ENCODE data around the gene SCYL1.

SCYL1 gene

DNA sequence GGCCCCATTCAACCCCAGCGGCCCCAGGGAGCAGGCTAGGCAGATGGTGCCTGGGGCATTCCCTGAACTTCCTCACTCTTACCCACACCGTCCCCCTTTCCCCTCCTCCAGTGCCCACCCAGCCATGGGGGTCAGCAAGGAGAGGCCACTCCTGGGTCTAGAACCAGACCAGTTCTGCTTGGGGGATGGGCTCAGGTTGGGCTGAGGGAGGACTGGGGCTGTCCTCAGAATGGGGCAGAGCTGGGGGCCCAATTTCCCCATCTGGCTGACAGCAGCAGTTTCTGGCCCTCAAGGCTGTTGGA lies 12.4 kb downstream of the SCYL1 start:
- no peak for DNase-seq (ENCODE audit: low read depth)

DNA sequence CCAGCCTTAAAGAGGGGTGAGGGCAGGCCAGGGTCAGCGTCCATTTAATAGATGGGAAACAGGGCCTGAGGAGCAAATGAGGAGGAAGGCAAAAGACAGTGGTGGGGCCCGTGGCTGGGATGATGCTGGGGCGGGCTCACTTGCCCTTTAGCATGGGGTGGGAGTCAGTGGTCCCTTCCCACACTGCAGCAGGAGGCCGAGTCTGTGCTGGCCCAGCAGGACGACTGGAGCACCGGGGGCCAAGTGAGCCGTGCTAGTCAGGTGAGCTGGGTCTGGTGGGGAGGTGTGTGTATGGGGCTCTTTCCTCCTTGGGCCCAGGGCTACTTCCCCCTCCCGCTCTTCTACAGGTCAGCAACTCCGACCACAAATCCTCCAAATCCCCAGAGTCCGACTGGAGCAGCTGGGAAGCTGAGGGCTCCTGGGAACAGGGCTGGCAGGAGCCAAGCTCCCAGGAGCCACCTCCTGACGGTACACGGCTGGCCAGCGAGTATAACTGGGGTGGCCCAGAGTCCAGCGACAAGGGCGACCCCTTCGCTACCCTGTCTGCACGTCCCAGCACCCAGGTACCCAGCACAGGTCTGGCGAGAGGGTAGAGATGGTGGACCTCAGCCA lies 12.8 kb downstream of the SCYL1 start:
- DNase-seq (ENCODE audit: low read depth), result no peak

DNA sequence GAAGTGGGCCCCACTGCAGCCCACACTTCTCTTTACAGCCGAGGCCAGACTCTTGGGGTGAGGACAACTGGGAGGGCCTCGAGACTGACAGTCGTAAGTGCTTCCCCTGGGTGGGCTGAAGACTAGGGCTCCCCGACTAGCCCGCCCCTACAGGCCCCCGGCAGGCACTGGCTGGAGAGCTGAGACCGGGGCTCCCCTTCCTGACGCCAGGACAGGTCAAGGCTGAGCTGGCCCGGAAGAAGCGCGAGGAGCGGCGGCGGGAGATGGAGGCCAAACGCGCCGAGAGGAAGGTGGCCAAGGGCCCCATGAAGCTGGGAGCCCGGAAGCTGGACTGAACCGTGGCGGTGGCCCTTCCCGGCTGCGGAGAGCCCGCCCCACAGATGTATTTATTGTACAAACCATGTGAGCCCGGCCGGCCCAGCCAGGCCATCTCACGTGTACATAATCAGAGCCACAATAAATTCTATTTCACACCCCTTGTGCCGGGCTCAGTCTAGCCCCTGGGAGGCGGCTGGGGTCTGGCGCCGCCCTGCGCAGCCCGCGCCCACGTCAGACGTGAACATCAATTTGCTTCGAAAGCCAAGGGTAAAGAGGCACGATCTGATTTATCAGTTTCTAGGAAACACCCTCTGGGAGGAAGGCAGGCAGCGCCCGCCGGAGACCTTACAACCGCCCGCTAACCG lies 13.5 kb downstream of the SCYL1 start:
- no peak for DNase-seq (ENCODE audit: low read depth)

DNA sequence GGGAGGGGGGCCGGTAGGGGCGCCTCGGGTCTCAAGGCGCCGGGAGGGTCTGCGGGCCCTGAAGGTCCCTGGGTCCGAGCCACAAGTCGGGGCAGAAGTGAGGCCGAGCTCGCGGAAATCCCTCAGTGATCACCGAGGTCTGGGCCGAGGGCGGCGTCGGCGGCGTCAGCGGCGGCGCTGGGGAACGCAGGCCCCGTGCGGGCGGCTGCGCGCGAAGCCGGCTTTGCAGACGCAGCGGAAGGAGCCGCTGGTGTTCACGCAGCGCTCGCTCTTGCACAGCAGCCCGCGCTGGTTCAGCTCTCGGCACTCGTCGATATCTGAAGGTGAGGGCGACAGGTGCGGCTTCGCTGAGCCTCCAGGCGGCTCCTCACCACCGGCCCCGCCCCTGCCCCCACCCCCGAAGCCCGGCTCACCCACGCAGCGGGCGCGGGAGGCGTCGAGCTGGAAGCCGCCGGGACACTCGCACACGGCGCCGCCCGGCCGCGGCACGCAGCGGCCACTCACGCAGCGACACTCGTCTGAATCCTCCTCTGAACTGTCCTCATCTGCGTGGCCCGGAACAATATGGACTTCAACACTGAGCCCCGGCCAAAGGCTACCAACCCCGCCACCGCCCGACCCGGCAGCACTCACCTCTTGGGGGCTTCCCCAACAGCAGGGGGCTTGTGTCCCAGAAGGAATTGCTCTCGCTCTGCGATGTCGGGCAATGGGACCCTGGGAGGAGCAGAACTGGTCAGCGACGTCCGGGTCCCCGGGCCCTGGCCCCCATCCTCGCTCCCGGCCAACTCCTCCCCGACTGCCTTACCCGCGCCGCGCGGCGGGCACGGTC lies 14.2 kb downstream of the SCYL1 start:
- DNase-seq (ENCODE audit: low read depth), result no peak

DNA sequence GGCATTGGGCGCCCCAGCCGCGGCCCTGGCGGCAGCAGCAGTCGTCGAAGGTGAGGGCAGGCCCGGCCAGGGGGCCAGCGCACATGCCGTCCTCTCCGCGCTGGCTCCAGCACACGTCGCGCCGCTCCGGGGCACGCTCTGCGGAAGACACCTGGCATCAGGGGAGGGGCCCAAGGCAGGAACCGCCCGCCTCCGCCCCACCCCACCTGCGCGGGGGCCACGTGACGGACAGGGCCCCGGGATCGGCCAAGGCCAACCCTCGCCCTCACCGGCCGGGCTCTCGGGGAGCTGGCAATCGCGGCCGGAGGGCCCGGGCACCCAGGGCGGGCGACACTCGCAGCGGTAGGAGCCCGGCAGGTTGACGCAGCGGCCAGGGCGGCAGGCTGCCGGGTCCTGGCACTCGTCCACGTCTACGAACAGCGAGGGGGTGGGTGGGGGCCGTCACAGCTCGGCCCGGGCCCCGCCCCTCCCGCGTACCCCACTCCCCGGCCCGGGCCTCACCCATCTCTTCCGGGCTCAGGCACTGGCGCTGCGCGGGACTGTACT lies 14.9 kb downstream of the SCYL1 start:
- no peak for DNase-seq (ENCODE audit: low read depth)

DNA sequence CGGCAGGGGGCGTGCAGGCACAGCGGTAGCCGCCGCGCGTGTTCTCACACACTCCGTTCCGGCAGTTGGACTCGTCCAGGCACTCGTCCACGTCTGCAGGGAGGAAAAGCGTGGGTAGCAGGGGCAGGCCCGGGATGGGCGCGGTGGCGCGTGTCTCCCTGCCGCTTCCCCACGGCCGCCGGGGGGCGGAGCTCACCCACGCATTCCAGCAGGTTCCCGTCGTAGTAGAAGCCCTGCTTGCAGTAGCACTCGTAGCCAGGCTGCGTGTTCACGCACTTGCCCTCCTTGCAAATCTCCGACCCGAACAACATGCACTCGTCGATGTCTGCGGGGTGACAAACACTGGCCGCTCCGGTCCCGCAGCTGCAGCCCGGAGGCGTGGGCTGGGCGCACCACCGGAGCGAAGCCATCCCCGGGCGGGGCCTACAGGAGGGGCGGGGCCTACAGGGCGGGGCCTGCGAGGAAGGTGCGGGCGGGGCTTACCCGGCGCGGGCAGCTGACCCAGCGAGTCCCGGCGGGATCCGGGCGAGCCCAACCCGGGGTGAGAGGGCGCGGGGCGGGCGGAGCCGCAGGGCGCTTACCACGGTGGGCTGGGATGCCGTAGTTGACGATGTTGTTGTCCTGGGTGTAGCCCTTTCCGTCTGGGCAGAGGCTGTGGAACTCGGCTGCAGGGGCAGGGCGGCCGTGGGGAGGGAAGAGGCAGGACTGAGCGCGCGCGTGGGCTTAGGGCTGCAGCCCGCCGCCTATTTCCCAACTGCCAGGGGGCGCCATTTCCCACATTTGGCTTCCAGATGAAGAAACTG lies 15.6 kb downstream of the SCYL1 start:
- DNase-seq (ENCODE audit: low read depth), result peak; percentile 80

DNA sequence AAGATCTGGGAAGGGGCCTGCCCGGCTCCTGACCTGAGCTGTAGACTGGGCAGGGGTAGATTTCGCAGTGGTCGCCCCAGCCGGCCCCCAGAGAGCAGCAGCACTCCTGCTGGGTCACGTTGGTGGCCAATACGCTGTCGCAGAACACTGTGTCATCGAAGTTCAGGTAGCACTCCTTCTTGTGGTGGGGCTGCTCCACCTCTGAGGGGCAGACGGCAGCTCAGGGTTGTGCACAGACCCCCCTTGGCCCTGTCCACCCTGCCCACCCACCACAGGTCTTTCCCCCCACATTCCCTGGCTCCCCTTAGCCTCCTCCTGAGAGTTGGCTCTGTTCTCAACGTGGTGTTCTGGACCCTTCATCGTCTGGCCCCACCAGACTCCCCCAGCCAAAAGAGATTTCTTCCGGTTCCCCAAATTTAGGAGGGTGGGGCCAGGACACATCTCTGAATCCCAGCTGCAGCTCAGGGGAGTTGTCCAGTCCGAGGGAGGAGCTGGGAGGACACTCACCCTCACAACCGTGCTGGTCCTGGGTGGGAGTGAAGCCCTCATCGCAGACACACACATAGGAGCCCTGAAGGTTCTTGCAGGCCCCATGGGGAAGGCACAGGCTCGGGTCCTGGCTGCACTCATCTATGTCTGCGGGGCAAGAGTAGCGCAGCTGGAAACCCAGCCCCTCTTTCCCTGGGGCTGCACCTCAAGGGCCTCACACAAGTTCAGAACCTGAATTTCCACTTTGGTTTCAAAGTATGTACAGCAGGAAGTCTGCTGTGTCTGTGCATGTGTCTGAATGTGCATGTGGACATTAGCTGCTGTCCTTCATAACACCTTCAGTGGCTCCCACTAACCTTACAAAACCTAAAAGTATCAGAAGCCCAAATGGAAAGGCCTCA lies 16.5 kb downstream of the SCYL1 start:
- no peak for DNase-seq (ENCODE audit: low read depth)

DNA sequence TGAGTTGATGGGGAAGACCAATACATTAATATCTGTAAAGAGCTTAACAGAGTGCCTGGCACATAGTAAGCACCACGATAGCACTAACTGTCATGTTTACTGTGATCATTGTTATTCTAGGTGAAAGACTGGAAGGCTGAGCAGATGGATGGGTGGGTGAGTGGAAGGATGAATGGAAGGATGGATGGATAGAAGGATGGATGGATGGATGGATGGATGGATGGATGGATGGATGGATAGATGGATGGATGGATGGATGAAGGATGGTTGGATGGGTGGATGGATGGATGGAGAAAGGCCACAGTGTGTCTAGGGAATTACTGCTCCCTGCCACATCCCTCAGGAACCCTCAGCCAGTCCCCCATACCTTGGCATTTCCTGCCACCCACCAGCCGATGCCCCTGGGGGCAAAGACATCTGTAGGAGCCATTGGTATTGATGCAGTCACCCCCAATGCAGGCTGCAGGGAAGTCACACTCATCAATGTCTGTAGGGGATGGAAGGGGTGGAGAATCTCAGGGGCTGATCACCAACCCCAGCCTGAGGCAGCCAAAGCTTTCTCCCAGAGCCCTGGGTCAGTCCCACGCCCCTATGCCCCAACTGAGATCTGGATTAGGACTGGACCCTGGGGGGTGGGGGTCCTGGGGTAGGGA lies 18.0 kb downstream of the SCYL1 start:
- DNase-seq (ENCODE audit: low read depth), result no peak

DNA sequence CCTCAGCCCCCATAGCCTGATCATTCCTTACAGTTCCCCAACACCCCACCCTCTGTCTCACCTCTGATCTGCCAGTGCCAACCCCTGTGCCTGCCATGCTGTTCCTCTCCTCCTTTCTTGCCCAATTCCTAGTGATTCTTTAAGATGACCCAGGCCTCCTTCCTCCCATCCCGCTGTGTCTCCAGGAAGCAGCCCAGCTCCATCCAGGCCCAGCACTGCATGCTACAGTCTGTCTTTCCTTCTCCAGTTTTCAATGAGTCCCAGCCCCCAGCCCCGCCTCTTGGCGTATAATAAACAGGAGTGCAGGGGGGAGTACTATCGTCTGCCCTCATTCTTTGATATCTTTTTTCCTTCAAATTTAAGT lies 21.0 kb downstream of the SCYL1 start:
- no peak for DNase-seq (ENCODE audit: low read depth)

DNA sequence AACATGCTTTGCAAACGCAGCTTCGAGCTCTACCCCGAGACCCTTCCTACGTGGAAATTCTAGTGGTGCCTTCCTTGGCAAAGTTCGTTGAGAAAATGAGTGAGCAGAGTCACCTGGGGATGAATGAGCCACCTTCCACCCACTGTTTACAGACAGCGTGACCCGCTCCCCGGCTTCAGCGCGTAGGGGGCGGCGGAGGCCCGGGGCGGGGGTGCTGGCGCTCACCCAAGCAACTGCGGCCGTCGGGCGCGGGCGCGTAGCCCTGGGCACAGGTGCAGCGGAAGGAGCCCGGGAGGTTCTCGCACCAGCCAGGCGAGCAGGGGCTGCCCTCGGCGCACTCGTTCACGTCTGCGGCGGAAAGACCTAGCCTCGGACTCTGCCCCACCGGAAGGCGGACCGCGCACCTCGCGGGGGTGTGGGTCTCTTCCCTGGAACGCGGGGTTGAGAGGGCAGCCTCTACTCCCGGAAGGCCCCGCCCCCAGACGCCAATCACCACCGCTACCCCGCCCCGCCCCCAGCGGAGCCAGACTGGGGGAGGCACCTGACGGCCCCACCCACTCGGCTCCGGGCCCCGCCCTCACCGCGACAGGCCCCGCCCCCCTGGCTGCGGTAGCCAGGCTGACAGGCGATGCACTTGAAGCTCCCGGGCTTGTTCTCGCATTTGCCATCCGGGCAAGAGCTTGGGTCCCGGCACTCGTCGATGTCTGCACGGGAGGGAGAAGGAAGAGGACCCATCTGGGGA lies 21.5 kb downstream of the SCYL1 start:
- DNase-seq (ENCODE audit: low read depth), result peak; percentile 97

DNA sequence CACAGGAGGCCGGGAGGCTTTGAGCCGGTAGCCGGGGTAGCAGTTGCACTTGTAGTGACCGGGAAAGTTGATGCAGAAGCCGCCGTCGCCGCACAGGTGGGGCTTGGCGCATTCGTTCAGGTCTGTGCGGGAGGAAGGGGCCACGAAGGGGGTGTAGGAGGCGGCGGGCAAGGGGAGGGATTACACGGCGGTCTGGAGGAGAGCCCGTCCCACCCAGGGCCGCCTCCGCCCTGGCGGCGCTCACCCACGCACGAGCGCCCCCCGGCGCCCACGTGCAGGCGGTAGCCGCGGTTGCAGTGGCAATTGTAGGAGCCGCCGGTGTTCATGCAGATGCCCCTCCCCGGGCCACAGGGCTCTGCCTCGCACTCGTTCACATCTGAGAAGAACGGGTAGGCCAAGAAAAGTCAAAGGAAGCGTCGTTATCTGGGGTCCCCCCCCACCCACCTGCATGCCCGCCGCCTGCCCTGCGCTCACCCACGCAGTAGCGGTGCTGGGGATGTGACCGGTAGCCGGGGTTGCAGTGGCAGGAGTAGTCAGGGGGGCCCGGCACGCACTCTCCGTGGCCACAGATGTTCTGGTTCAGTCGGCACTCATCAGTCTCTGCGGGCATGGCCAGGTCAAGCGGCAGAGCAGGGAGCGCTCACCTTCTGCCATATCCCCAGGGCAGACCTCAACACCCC lies 22.7 kb downstream of the SCYL1 start:
- DNase-seq (ENCODE audit: low read depth), result no peak

DNA sequence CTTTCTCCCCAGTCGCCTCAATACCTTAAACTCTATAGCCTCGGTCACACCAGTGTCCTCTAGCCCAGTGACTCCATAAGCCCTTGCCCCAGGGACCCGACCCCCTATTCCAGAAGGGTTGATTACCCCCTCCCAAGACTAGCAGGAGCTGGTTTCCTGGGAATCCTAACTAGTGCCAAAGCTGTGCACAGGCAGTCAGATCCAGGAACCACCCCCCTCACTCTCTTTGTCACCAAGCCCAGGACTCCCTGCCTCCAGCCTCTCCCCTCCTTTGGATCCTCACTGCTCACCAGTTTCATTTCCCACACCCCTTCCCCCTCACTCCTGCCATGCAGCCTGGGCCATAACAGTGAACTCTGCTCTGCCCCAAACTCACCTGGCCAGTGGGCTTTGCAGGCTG lies 23.5 kb downstream of the SCYL1 start:
- DNase-seq (ENCODE audit: low read depth), result no peak

DNA sequence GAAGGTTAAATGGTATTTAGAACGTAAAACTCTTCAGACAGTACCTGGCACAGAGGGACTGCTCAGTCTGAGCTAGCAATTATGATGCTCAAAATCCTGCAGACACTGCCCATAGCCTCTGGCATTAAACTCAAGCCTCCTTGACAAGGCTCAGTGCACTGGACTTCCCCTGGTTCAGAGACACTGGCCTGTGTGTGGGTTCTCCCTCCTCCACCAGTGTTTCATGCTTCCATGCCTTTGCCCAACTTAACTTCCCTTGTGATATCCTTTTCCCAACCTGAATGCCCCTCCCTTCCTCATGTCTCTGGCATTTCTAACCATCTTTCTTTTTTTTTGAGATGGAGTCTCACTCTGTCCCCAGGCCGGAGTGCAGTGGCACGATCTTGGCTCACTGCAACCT lies 24.2 kb downstream of the SCYL1 start:
- no peak for DNase-seq (ENCODE audit: low read depth)

DNA sequence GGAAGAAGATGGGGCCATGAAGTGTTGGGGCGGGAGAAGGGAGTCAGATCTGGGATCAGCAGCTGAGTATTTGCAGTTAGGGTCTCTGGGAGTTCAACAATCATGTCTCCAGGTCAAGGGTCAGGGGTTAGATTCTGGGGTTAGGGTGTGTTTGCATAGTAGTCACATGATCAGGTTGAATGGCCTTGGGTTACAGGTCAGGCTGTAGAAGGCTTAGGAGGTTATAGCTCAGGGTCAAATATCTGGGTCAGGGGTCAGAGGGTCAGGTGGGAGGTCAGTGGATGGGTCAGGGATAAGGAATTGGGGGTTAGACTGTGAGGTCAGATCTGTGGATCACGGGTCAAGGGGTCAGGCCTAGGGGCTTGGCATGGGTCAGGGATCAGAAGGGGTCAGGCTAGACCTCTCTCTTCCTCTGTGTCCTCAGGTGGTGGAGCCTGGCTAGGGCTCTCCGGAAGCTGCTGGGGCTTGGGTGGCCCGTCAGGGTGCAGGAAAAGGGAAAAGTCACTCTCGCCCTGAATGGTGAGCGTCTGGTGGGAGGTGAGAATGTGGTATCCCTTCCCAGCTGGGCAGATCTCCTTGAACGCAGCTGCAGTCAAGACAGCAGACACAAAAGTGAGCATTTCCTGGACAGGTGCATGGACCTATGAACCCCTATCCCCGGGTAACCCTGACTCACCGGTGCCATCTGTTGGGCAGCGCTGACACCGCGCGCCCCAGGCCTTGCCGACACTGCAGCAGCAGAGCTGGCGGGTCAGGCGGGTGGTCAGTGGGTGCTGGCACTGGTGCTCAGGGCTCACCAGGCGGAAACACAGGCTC lies 26.9 kb downstream of the SCYL1 start:
- DNase-seq (ENCODE audit: low read depth), result no peak

DNA sequence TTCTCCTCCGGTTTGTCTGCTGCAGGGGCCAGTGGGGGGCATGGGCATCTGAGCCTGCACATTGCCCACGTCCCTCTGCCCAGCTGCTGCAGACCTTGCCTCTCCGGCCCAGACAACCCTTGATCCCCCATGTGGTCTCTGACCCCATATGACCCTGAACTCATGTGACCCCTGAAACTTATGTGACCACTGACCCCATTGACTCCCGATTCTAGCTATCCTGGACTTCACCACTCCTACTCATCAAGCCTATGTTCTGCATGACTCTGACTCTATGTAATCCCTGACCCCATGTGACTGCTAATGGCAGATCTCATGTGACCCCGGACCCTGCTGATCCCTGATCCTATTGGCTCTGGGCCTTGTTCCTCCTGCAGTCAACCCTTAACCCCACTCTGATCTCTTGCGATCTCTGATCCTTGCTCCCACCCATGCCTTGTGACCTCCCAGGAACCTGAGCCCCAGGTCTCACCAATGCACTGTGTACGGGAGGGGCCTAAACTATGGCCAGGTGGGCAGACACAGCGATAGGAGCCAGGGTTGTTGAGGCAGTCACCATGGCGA lies 27.6 kb downstream of the SCYL1 start:
- DNase-seq (ENCODE audit: low read depth), result no peak

DNA sequence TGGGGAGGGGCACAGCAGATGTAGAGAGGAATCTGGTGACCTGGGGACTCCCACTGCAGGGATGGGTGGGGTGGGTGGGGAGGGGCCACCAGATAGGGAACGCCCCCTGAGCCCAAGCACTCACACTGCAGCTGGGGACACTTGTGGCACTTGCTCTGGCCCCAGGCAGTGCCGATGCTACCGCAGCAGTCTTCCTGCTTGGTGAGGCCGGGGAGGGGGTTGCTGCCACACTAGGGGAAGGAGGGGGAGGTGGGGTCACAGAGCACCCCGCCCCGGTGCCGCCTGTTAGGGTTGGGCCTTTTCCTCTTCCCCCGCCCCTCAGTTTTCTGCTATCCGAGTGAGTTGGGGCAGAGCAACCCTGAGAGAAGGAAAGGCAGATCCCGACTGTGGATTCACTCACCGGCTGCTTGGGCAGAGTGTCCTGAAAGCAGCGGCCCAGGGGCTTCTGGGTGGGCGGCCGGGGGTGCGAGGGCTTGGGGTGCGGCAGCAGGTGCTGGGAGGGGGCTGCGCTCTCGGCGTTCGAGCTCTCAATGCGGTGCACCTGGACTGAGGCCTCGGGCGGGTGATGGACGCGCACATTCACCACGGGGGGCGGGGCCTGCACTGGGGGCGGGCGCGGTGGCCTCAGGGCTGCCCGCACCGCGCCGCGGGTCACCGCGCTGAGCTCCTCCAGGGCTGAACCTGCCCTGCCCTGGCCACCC lies 28.6 kb downstream of the SCYL1 start:
- no peak for DNase-seq (ENCODE audit: low read depth)

DNA sequence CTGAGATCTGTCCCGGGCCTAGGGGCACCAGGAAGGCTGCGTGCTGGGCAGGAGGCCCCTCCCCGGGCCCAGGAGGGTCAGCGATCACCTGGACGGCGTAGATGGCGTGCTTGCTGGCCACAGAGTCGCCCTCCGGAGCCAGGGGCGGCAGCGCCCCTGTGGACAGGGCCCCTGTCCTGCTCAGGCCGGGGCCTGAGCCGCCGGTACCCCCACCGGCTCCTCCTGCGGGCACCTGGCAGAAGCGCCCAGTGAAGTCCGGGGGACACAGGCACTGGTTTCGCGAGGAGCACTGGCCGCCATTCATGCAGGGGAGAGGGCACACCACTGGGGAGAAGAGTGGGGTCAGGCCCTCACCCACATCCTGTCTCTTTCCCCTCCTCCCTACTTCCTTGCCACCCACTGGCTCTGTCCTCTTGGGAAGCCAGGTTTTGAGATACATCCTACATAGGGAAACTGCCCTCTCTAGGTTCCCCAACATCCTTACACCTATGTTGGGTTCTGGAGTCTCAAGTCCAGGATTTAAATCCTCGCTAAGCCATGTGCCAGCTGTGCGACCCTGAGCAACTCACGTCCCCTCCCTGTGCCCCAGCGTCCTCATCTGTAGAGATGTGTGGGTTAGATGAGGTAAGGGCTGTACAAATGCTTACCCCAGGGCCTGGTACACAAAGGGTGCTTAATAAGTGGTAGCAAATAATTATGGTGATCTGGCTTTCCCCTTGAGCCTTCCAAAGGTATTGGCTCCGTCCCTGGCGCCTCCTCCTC lies 29.4 kb downstream of the SCYL1 start:
- DNase-seq (ENCODE audit: low read depth), result no peak

Measured in stimulated activated CD8-positive, alpha-beta memory T cell treated with anti-CD3 and anti-CD28 coated beads, Interleukin-15, amount 100 ng/mL, for 1 hour (primary cell).